PFSK-1 (cell line): ENCODE results near the gene KDM7A. TPM values are rescaled to one million over a fixed set of nuclear protein-coding genes. Genes with fewer than 3 reads are reported as not detected.

Experiments
- FOXP2 ChIP-seq: optimal IDR thresholded peaks from 2 replicates; pipeline ENCODE3; 2011; ENCODE audit warnings: borderline replicate concordance, control low read depth, inconsistent platforms; ENCODE audit not compliant: insufficient read depth; ENCODE audit errors: extremely low read length, extremely low read depth
- POLR2AphosphoS5 ChIP-seq: IDR thresholded peaks from 2 replicates; pipeline ENCODE4 v1.6.1; 2012; ENCODE audit warnings: low read depth, mild to moderate bottlenecking, control low read depth, low read length, moderate library complexity
- SIN3A ChIP-seq: IDR thresholded peaks from 2 replicates; pipeline ENCODE4 v1.6.1; 2012; ENCODE audit warnings: mild to moderate bottlenecking, low read length, moderate library complexity, borderline replicate concordance; ENCODE audit not compliant: insufficient read depth
- TAF1 ChIP-seq: IDR thresholded peaks from 2 replicates; pipeline ENCODE4 v1.6.1; 2012; ENCODE audit warnings: low read length, control low read depth, borderline replicate concordance; ENCODE audit not compliant: insufficient read depth
- polyA plus RNA-seq: library from polyadenylated mRNA; unstranded; fragments of >200 nt; gene quantifications from one replicate; pipeline ENCODE4 v1.2.1, GENCODE V29; 2012; ENCODE audit warnings: low read depth, missing spikeins; ENCODE audit not compliant: insufficient read length
- TF ChIP-seq, protein P1 (sequence below), 2 experiments: IDR thresholded peaks; 2 replicates each; pipeline versions ENCODE4 v1.6.1 to v1.8.0; 2011 to 2012; ENCODE audit warnings: low read depth in 2 of 2, low read length in 2 of 2, control low read depth in 1 of 2, inconsistent platforms in 1 of 2, mild to moderate bottlenecking in 1 of 2, moderate library complexity in 1 of 2; ENCODE audit not compliant: insufficient read depth in 1 of 2

Gene KDM7A
- polyA plus RNA-seq: 5.4 TPM

DNA sequence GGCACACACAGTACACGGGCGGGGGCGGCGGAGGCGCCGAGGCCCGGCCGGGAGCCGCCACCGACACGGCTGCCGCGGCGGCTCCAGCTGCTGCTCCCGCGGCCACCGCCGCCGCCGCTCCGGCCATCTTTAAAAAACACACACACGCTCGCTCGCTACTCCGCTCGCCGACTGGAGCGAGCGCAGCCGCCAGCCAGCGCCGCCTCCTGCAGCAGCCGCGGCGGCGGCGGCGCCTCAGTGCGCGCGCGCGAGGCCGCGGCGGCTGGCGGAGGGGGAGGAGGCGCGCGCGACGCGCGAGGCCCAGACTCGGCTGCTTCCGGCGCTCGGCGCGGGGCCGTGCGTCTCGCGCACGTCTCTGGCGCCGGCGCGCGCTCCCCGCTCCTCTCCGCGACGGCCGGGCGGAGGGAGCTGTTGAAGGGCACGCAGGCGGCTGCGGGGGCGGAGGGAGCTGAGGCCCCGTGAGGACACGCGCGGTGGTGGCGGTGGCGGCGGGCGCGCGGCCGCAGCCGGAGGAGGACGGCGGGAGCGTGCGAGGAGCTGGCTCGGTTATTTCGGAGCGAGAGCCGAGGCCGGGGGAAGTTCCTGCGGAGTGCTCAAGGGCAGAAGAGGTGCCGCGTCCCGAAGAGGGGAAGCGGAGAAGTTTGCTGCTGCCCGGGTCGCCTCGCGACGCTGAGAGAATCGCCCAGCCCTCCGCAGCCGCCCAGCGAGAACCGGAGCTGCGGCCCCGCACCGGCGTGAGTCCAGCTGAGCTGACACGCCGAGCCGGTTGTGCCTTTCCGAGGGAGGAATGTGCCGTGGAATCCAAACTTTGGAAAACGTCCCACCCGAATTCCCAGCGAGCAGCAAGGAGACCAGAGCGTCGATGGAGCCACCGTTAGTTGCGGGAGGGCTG is at the start of gene KDM7A:
KDM7A (minus strand) TSS at position 173 of the 892 bp plus-strand sequence; CDS start at position 127, 46 bp downstream.
- no peak for TF ChIP-seq POLR2AphosphoS5
- TF ChIP-seq, protein P1, sequence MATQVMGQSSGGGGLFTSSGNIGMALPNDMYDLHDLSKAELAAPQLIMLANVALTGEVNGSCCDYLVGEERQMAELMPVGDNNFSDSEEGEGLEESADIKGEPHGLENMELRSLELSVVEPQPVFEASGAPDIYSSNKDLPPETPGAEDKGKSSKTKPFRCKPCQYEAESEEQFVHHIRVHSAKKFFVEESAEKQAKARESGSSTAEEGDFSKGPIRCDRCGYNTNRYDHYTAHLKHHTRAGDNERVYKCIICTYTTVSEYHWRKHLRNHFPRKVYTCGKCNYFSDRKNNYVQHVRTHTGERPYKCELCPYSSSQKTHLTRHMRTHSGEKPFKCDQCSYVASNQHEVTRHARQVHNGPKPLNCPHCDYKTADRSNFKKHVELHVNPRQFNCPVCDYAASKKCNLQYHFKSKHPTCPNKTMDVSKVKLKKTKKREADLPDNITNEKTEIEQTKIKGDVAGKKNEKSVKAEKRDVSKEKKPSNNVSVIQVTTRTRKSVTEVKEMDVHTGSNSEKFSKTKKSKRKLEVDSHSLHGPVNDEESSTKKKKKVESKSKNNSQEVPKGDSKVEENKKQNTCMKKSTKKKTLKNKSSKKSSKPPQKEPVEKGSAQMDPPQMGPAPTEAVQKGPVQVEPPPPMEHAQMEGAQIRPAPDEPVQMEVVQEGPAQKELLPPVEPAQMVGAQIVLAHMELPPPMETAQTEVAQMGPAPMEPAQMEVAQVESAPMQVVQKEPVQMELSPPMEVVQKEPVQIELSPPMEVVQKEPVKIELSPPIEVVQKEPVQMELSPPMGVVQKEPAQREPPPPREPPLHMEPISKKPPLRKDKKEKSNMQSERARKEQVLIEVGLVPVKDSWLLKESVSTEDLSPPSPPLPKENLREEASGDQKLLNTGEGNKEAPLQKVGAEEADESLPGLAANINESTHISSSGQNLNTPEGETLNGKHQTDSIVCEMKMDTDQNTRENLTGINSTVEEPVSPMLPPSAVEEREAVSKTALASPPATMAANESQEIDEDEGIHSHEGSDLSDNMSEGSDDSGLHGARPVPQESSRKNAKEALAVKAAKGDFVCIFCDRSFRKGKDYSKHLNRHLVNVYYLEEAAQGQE (IDR thresholded peaks at IDR 0.05; ENCODE audit: insufficient read depth in 1 of 2, low read depth in 2 of 2, low read length in 2 of 2): 0 out of 4 replicates have a peak, but pooled peaks of 1 of the 2 experiments have one; percentile 16
- no peak for TF ChIP-seq TAF1
- no peak for TF ChIP-seq SIN3A
- TF ChIP-seq FOXP2: no peak

DNA sequence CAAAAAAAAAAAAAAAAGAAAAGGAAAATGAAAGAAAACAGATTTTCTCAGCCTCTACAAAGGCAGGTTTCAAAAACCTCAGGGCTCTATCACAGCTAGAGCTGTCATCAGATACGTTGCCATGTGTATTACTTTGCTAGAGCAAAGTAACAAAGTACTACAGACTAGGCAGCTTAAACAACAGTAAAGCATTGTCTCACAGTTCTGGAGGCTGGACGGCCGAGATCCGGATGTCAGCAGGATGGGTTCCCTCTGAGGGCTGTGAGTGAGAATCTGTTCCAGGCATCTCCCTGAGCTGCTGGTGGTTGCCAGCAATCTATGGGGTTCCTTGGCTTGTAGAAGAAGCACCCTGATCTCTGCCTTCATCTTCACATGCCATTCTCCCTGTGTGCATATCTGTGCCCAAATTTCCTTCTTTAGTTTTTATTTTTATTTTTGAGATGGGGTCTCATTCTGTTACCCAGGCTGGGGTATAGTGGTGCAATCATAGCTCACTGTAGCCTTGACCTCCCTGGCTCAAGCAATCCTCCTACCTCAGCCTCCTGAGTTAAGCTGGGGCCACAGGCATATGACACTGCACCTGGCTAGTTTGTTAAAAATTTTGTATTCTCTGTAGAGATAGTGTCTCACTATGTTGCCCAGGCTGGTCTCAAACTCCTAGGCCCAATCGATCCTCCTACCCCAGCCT is 48.9 kb upstream of the KDM7A start:
- TF ChIP-seq, protein P1 (IDR thresholded peaks at IDR 0.05; ENCODE audit: insufficient read depth in 1 of 2, low read depth in 2 of 2, low read length in 2 of 2): no peak
- no peak for TF ChIP-seq POLR2AphosphoS5
- no peak for TF ChIP-seq SIN3A
- TF ChIP-seq TAF1: no peak
- TF ChIP-seq FOXP2: no peak

GRCh38 chr7:140223515-140224221 is 46.9 kb upstream of the KDM7A start:
- TF ChIP-seq FOXP2: no peak
- TF ChIP-seq, protein P1 (IDR thresholded peaks at IDR 0.05; ENCODE audit: insufficient read depth in 1 of 2, low read depth in 2 of 2, low read length in 2 of 2): no peak
- no peak for TF ChIP-seq TAF1
- TF ChIP-seq POLR2AphosphoS5: no peak
- TF ChIP-seq SIN3A: no peak

GRCh38 chr7:140222814-140223213 is 46.0 kb upstream of the KDM7A start:
- TF ChIP-seq POLR2AphosphoS5: no peak
- TF ChIP-seq FOXP2: no peak
- no peak for TF ChIP-seq SIN3A
- no peak for TF ChIP-seq TAF1
- TF ChIP-seq, protein P1 (IDR thresholded peaks at IDR 0.05; ENCODE audit: insufficient read depth in 1 of 2, low read depth in 2 of 2, low read length in 2 of 2): no peak
